GM23338 (cell line): ENCODE measurements around the gene TSNAX. TPM values are rescaled to one million over a fixed set of nuclear protein-coding genes. Genes with fewer than 3 reads are reported as not detected.

Experiments used
- ATAC-seq: fragments of 200-7000 bp; cut with Tn5 transposase; 3 replicates; pipeline ENCODE4 v1.9.1; 2020
- DNase-seq: peaks from one replicate; pipeline ENCODE4 v3.0.0-alpha.2; 2015; ENCODE audit warnings: low spot score
- H2AFZ ChIP-seq: fragments of 200-600 bp; sonication (generic); 2 replicates; pipeline ENCODE4 v1.8.0; 2016; ENCODE audit warnings: antibody characterized with exemption, mild to moderate bottlenecking, moderate library complexity
- H3F3A ChIP-seq: fragments of 200-600 bp; sonication (generic); replicated peaks from 2 replicates; pipeline ENCODE4 v1.8.0; 2017; ENCODE audit warnings: antibody characterized with exemption, mixed run types, low read depth
- H3K27ac ChIP-seq: fragments of 200-600 bp; sonication (generic); 2 replicates; pipeline ENCODE4 v1.6.1; 2016; ENCODE audit warnings: low read depth
- H3K27me3 ChIP-seq: fragments of 200-600 bp; sonication (generic); 2 replicates; pipeline ENCODE4 v1.8.0; 2016; ENCODE audit warnings: mild to moderate bottlenecking, mixed run types, moderate library complexity; ENCODE audit not compliant: insufficient read depth
- H3K36me3 ChIP-seq: fragments of 200-600 bp; sonication (generic); 2 replicates; pipeline ENCODE4 v1.8.0; 2016; ENCODE audit warnings: mild to moderate bottlenecking; ENCODE audit not compliant: insufficient read depth
- H3K4me1 ChIP-seq: fragments of 200-600 bp; sonication (generic); 2 replicates; pipeline ENCODE4 v1.8.0; 2016; ENCODE audit warnings: mild to moderate bottlenecking, moderate library complexity; ENCODE audit not compliant: insufficient read depth
- H3K4me2 ChIP-seq: fragments of 200-600 bp; sonication (generic); 2 replicates; pipeline ENCODE4 v1.7.1; 2017; ENCODE audit warnings: mixed run types
- H3K4me3 ChIP-seq: fragments of 200-600 bp; sonication (generic); 2 replicates; pipeline ENCODE4 v1.6.1; 2016; ENCODE audit warnings: mixed run types
- H3K79me2 ChIP-seq: fragments of 200-600 bp; sonication (generic); replicated peaks from 2 replicates; pipeline ENCODE4 v1.8.0; 2017; ENCODE audit warnings: mild to moderate bottlenecking; ENCODE audit not compliant: insufficient read depth
- H3K9me2 ChIP-seq: fragments of 200-600 bp; sonication (generic); 2 replicates; pipeline ENCODE4 v1.8.0; 2017; ENCODE audit not compliant: insufficient read depth
- H4K20me1 ChIP-seq: fragments of 200-600 bp; sonication (generic); replicated peaks from 2 replicates; pipeline ENCODE4 v1.8.0; 2017; ENCODE audit warnings: mild to moderate bottlenecking; ENCODE audit not compliant: insufficient read depth
- H3K27ac Mint-ChIP-seq: 2 replicates; pipeline ENCODE4 v1.8.0; 2020; ENCODE audit warnings: inconsistent platforms, mild to moderate bottlenecking, moderate library complexity, mixed read lengths
- H3K27me3 Mint-ChIP-seq: 3 replicates; pipeline ENCODE4 v1.8.0; 2022; ENCODE audit warnings: low read depth, mild to moderate bottlenecking, moderate library complexity, mixed read lengths, inconsistent platforms; ENCODE audit not compliant: insufficient read depth, poor library complexity
- H3K36me3 Mint-ChIP-seq: 3 replicates; pipeline ENCODE4 v1.8.0; 2021; ENCODE audit warnings: low read depth, mild to moderate bottlenecking, inconsistent platforms, moderate library complexity, mixed read lengths
- H3K4me1 Mint-ChIP-seq: 3 replicates; pipeline ENCODE4 v1.8.0; 2020; ENCODE audit warnings: mild to moderate bottlenecking, inconsistent platforms, mixed read lengths
- H3K4me3 Mint-ChIP-seq: 3 replicates; pipeline ENCODE4 v1.8.0; 2021; ENCODE audit warnings: moderate library complexity, mild to moderate bottlenecking, inconsistent platforms, mixed read lengths
- H3K9me3 Mint-ChIP-seq: 3 replicates; pipeline ENCODE4 v1.8.0; 2020; ENCODE audit warnings: moderate library complexity, mild to moderate bottlenecking, inconsistent platforms, mixed read lengths
- CREB1 ChIP-seq: fragments of 250-450 bp; sonication (Bioruptor Pico); IDR thresholded peaks from 2 replicates; pipeline ENCODE4 v1.5.0; 2020; ENCODE audit warnings: low read depth, mild to moderate bottlenecking, moderate library complexity
- EZH2 ChIP-seq: fragments of 200-600 bp; sonication (generic); IDR thresholded peaks from one replicate; pipeline ENCODE4 v1.8.0; 2017; ENCODE audit warnings: antibody characterized with exemption, mild to moderate bottlenecking, low read depth; ENCODE audit not compliant: unreplicated experiment
- EZH2phosphoT487 ChIP-seq: fragments of 200-600 bp; sonication (generic); IDR thresholded peaks from one replicate; pipeline ENCODE4 v1.8.1; 2018; ENCODE audit warnings: antibody characterized with exemption; ENCODE audit not compliant: unreplicated experiment
- POLR2AphosphoS5 ChIP-seq: IDR thresholded peaks from 2 replicates; pipeline ENCODE4 v1.6.1; 2016; ENCODE audit warnings: antibody characterized with exemption, low read depth
- ZNF114 ChIP-seq: fragments of 250-450 bp; sonication (Bioruptor Pico); IDR thresholded peaks from 2 replicates; pipeline ENCODE4 v1.5.0; 2020; ENCODE audit warnings: mild to moderate bottlenecking, moderate library complexity
- ZNF331 ChIP-seq: fragments of 250-450 bp; sonication (Bioruptor Pico); IDR thresholded peaks from 2 replicates; pipeline ENCODE4 v1.5.0; 2020; ENCODE audit warnings: low read depth, mild to moderate bottlenecking, moderate library complexity
- ZNF462 ChIP-seq: fragments of 250-450 bp; sonication (Bioruptor Pico); IDR thresholded peaks from 2 replicates; pipeline ENCODE4 v1.5.0; 2020; ENCODE audit warnings: mild to moderate bottlenecking, moderate library complexity
- polyA plus RNA-seq: library from polyadenylated mRNA; unstranded; fragments of >200 nt; fragmentation: Nextera tagmentation; extraction: Ambion mirVana; gene quantifications from 2 replicates; pipeline ENCODE4 v1.2.1, GENCODE V29; 2016
- total RNA-seq: library from RNA; depleted of rRNA; stranded (reverse); fragments of >200 nt; shearing (Covaris generic); gene quantifications from 2 replicates; pipeline ENCODE4 v1.2.3, GENCODE V29; 2014

TSNAX gene
- total and polyA plus RNA-seq, 2 experiments from 2014 or later = 31.5 to 31.7 TPM

- TF ChIP-seq ZNF462 (CRISPR knock-in tag) (no peak), ZNF331 (CRISPR knock-in tag) (no peak)
Observed at GRCh38 chr1:231493421-231494185, 34.9 kb upstream of the TSNAX start (continued).

GRCh38 chr1:231494439-231495110, 33.9 kb upstream of the TSNAX start:
- peaks cover 21% of the 10 kb centered on the region for H3K9me3 Mint-ChIP-seq
- H3K36me3 Mint-ChIP-seq = peaks cover 7% of the 10 kb centered on the region; the same call in 2 of the 3 replicates
- ATAC-seq (no peak), DNase-seq (no peak)
- no peaks in the 10 kb centered on the region for H3K79me2 ChIP-seq
- no peaks in the 10 kb centered on the region for H3K4me1 ChIP-seq
- H3K9me2 ChIP-seq = no peaks in the 10 kb centered on the region
- H3K27ac Mint-ChIP-seq = no peak overlapping the region
- H4K20me1 ChIP-seq = no peaks in the 10 kb centered on the region
- H2AFZ ChIP-seq = no peak overlapping the region
- H3F3A ChIP-seq = no peaks in the 10 kb centered on the region
- no peak overlapping the region for H3K4me3 ChIP-seq
- no peaks in the 10 kb centered on the region for H3K36me3 ChIP-seq
- no peaks in the 10 kb centered on the region for H3K27me3 ChIP-seq
- no peak overlapping the region for H3K27ac ChIP-seq
- H3K4me3 Mint-ChIP-seq = no peak overlapping the region
- no peak overlapping the region for H3K4me2 ChIP-seq
- H3K4me1 Mint-ChIP-seq = no peaks in the 10 kb centered on the region
- H3K27me3 Mint-ChIP-seq = no peaks in the 10 kb centered on the region
- TF ChIP-seq EZH2 = no peak
- no peak for TF ChIP-seq ZNF114 (CRISPR knock-in tag)
- TF ChIP-seq ZNF331 (CRISPR knock-in tag) = no peak
- no peak for TF ChIP-seq ZNF462 (CRISPR knock-in tag)
- TF ChIP-seq POLR2AphosphoS5 = no peak
- no peak for TF ChIP-seq CREB1
- TF ChIP-seq EZH2phosphoT487 = no peak
